H9 (cell line): ENCODE results near the gene FFAR1. TPM values are rescaled to one million over a fixed set of nuclear protein-coding genes. Genes with fewer than 3 reads are reported as not detected.

Experiments
- DNase-seq: peaks from one replicate; pipeline ENCODE4 v3.0.0-alpha.2; 2017
- H2AFZ ChIP-seq: one replicate; pipeline ENCODE4 v1.6.1; 2013; ENCODE audit warnings: mild to moderate bottlenecking, low read length, control low read depth, moderate library complexity
- H2AK5ac ChIP-seq: 2 replicates; pipeline ENCODE4 v1.6.1; 2013; ENCODE audit warnings: low read length, control low read depth, mixed read lengths; ENCODE audit not compliant: insufficient read length
- H2BK120ac ChIP-seq: one replicate; pipeline ENCODE4 v1.6.1; 2013; ENCODE audit warnings: low read depth, mild to moderate bottlenecking, low read length, control low read depth, inconsistent platforms; ENCODE audit not compliant: poor library complexity, severe bottlenecking
- H2BK12ac ChIP-seq: 2 replicates; pipeline ENCODE4 v1.6.1; 2013; ENCODE audit warnings: low read length, control low read depth, mixed read lengths, low read depth; ENCODE audit not compliant: insufficient read length
- H2BK15ac ChIP-seq: 2 replicates; pipeline ENCODE4 v1.6.1; 2013; ENCODE audit warnings: low read depth, low read length, control low read depth
- H2BK20ac ChIP-seq: one replicate; pipeline ENCODE4 v1.6.1; 2013; ENCODE audit warnings: low read depth, mild to moderate bottlenecking, low read length, control low read depth, inconsistent platforms; ENCODE audit not compliant: poor library complexity, severe bottlenecking
- H2BK5ac ChIP-seq: 2 replicates; pipeline ENCODE4 v1.6.1; 2013; ENCODE audit warnings: low read length, control low read depth, mixed read lengths; ENCODE audit not compliant: insufficient read length
- H3K14ac ChIP-seq: 2 replicates; pipeline ENCODE4 v1.6.1; 2013; ENCODE audit warnings: low read length, control low read depth; ENCODE audit not compliant: insufficient read depth
- H3K18ac ChIP-seq: 2 replicates; pipeline ENCODE4 v1.6.1; 2013; ENCODE audit warnings: low read depth, mild to moderate bottlenecking, mixed read lengths, low read length, control low read depth; ENCODE audit not compliant: insufficient read length
- H3K23ac ChIP-seq: 2 replicates; pipeline ENCODE4 v1.6.1; 2013; ENCODE audit warnings: low read length, control low read depth, mixed read lengths, low read depth; ENCODE audit not compliant: insufficient read length
- H3K23me2 ChIP-seq: 2 replicates; pipeline ENCODE4 v1.6.1; 2013; ENCODE audit warnings: low read depth, mild to moderate bottlenecking, mixed read lengths, low read length, control low read depth; ENCODE audit not compliant: insufficient read length, poor library complexity, severe bottlenecking
- H3K27ac ChIP-seq: 2 replicates; pipeline ENCODE4 v1.5.1; 2013; ENCODE audit warnings: low read length, control low read depth, mixed read lengths, low read depth; ENCODE audit not compliant: insufficient read length
- H3K27me3 ChIP-seq: 2 replicates; pipeline ENCODE4 v1.6.1; 2013; ENCODE audit warnings: low read length, control low read depth, inconsistent platforms; ENCODE audit not compliant: insufficient read depth
- H3K4ac ChIP-seq: 2 replicates; pipeline ENCODE4 v1.6.1; 2013; ENCODE audit warnings: low read depth, mild to moderate bottlenecking, control low read depth, inconsistent platforms, low read length, moderate library complexity
- H3K4me1 ChIP-seq: 2 replicates; pipeline ENCODE4 v1.6.1; 2013; ENCODE audit warnings: low read length, control low read depth, inconsistent platforms; ENCODE audit not compliant: insufficient read depth
- H3K4me2 ChIP-seq: 2 replicates; pipeline ENCODE4 v1.6.1; 2013; ENCODE audit warnings: low read length, control low read depth, mixed read lengths; ENCODE audit not compliant: insufficient read length, insufficient read depth
- H3K56ac ChIP-seq: 2 replicates; pipeline ENCODE4 v1.6.1; 2013; ENCODE audit warnings: low read depth, mild to moderate bottlenecking, mixed read lengths, low read length, control low read depth; ENCODE audit not compliant: insufficient read length
- H3K79me1 ChIP-seq: 2 replicates; pipeline ENCODE4 v1.6.1; 2013; ENCODE audit warnings: low read depth, mild to moderate bottlenecking, moderate library complexity, low read length, control low read depth, inconsistent platforms; ENCODE audit not compliant: insufficient read depth, poor library complexity, severe bottlenecking
- H3K79me2 ChIP-seq: 2 replicates; pipeline ENCODE4 v1.6.1; 2013; ENCODE audit warnings: low read length, control low read depth, inconsistent platforms; ENCODE audit not compliant: insufficient read depth
- H3K9ac ChIP-seq: 2 replicates; pipeline ENCODE4 v1.6.1; 2013; ENCODE audit warnings: low read length, control low read depth, mixed read lengths; ENCODE audit not compliant: insufficient read length; ENCODE audit errors: extremely low read depth
- H3K9me3 ChIP-seq: one replicate; pipeline ENCODE4 v1.6.1; 2013; ENCODE audit warnings: low read depth, low read length, inconsistent platforms; ENCODE audit not compliant: control insufficient read depth
- H3T11ph ChIP-seq: one replicate; pipeline ENCODE4 v1.6.1; 2013; ENCODE audit warnings: mild to moderate bottlenecking, low read length, control low read depth, inconsistent platforms
- H4K20me1 ChIP-seq: one replicate; pipeline ENCODE4 v1.6.1; 2013; ENCODE audit not compliant: control insufficient read depth, insufficient read length, insufficient read depth
- H4K5ac ChIP-seq: 2 replicates; pipeline ENCODE4 v1.6.1; 2013; ENCODE audit warnings: low read depth, mild to moderate bottlenecking, mixed read lengths, low read length, control low read depth; ENCODE audit not compliant: insufficient read length
- H4K8ac ChIP-seq: replicated peaks from 2 replicates; pipeline ENCODE4 v1.6.1; 2013; ENCODE audit warnings: low read length, control low read depth, mixed read lengths, low read depth; ENCODE audit not compliant: insufficient read length
- H4K91ac ChIP-seq: 2 replicates; pipeline ENCODE4 v1.6.1; 2013; ENCODE audit warnings: low read depth, mild to moderate bottlenecking, moderate library complexity, mixed read lengths, low read length, control low read depth; ENCODE audit not compliant: insufficient read length
- H3K27ac Mint-ChIP-seq, 3 experiments: 2 replicates in 2 of 3; 3 replicates in 1 of 3; pipeline ENCODE4 v1.8.0; 2020 to 2021; ENCODE audit warnings: mixed read lengths in 3 of 3, mild to moderate bottlenecking in 1 of 3, moderate library complexity in 1 of 3
- H3K27me3 Mint-ChIP-seq: 2 replicates; pipeline ENCODE4 v1.8.0; 2021; ENCODE audit warnings: low read depth, mild to moderate bottlenecking, moderate library complexity, mixed read lengths
- H3K36me3 Mint-ChIP-seq, 3 experiments: 2 replicates in 2 of 3; 3 replicates in 1 of 3; pipeline ENCODE4 v1.8.0; 2020 to 2021; ENCODE audit warnings: low read depth in 3 of 3, mixed read lengths in 3 of 3; ENCODE audit not compliant: insufficient read depth in 1 of 3
- H3K4me1 Mint-ChIP-seq, 2 experiments: 2 replicates each; pipeline ENCODE4 v1.8.0; 2020; ENCODE audit warnings: mixed read lengths in 2 of 2
- H3K4me3 Mint-ChIP-seq, 2 experiments: 2 replicates in 1 of 2; 3 replicates in 1 of 2; pipeline ENCODE4 v1.8.0; 2020 to 2021; ENCODE audit warnings: mild to moderate bottlenecking in 2 of 2, mixed read lengths in 2 of 2, moderate library complexity in 1 of 2
- H3K9me3 Mint-ChIP-seq, 2 experiments: 2 replicates in 1 of 2; 3 replicates in 1 of 2; pipeline ENCODE4 v1.8.0; 2020; ENCODE audit warnings: mild to moderate bottlenecking in 2 of 2, mixed read lengths in 2 of 2, moderate library complexity in 1 of 2
- CTCF ChIP-seq: fragments of 200-600 bp; sonication (generic); conservative IDR thresholded peaks from 3 replicates; pipeline ENCODE4 v1.8.0; 2021; ENCODE audit warnings: antibody characterized with exemption, mild to moderate bottlenecking
- WGBS: extraction: QIAGEN DNeasy Blood & Tissue Kit; methylation state at CpG from one replicate; pipeline ENCODE4 v1.1.7; 2013; ENCODE audit warnings: missing lambda C conversion rate, low lambda C conversion rate, mixed read lengths; ENCODE audit not compliant: insufficient read length; ENCODE audit errors: extremely low coverage; 5-methylcytosine and 5-hydroxymethylcytosine counted together
- total RNA-seq: library from RNA; stranded (reverse); gene quantifications from 2 replicates; pipeline ENCODE4 v1.2.1, GENCODE V29; 2021

The FFAR1 gene
- total RNA-seq, 1 experiment from 2014 or later, result not detected

- DNase-seq, result no peak
- Histone ChIP-seq H2BK5ac (no peak overlapping the region), H4K8ac (no peak overlapping the region), H3K4me1 (no peaks in the 10 kb centered on the region), H2BK15ac (no peak overlapping the region), H2BK120ac (no peak overlapping the region), H2AFZ (no peak overlapping the region), H3K27me3 (no peaks in the 10 kb centered on the region), H3K79me2 (no peaks in the 10 kb centered on the region), H3K23me2 (no peaks in the 10 kb centered on the region), H3K79me1 (no peaks in the 10 kb centered on the region), H2BK12ac (no peak overlapping the region), H3K9ac (no peak overlapping the region), H3K27ac (no peak overlapping the region), H3K4ac (no peak overlapping the region), H3K4me2 (no peak overlapping the region), H3K23ac (no peak overlapping the region), H4K20me1 (no peaks in the 10 kb centered on the region), H3K9me3 (no peaks in the 10 kb centered on the region), H4K5ac (no peak overlapping the region), H3K56ac (no peak overlapping the region), H4K91ac (no peak overlapping the region), H2BK20ac (no peak overlapping the region), H3K14ac (no peak overlapping the region), H2AK5ac (no peak overlapping the region), H3K18ac (no peak overlapping the region), H3T11ph (no peak overlapping the region)
- H3K27ac Mint-ChIP-seq, result no peak overlapping the region; a peak in 1 of 7 replicates
- no peaks in the 10 kb centered on the region for H3K36me3 Mint-ChIP-seq
- H3K27me3 Mint-ChIP-seq, result peaks cover 11% of the 10 kb centered on the region
- WGBS, result no CpG with 5 or more reads among the region's 11 CpGs
- H3K4me1 Mint-ChIP-seq, result peaks cover 0 to 4% of the 10 kb centered on the region in 2 experiments; a peak in 2 of 4 replicates
- no peaks in the 10 kb centered on the region for H3K9me3 Mint-ChIP-seq
- no peak overlapping the region for H3K4me3 Mint-ChIP-seq
- no peak for TF ChIP-seq CTCF
These were observed 7.3 kb upstream of the FFAR1 start for GRCh38 chr19:35340431-35340830.
